H1 (cell line): ENCODE data around the gene TMPRSS2. TPM values are rescaled to one million over a fixed set of nuclear protein-coding genes. Genes with fewer than 3 reads are reported as not detected.

Experiments used
- CTCF ChIA-PET: fragments of 300-600 bp; sonication (Branson Sonifier 250); formaldehyde crosslinking; loops from one replicate; lab custom pipeline; 2021; ENCODE audit not compliant: partially characterized antibody; lab: Charles Lee
- POLR2A ChIA-PET: fragments of 300-600 bp; sonication (Branson Sonifier 250); formaldehyde crosslinking; loops from one replicate; lab custom pipeline; 2021; ENCODE audit warnings: inconsistent platforms; ENCODE audit not compliant: partially characterized antibody; lab: Charles Lee
- DNase-seq, 2 experiments: peaks; one replicate each; pipeline versions ENCODE4 v3.0.0 to v3.0.0-alpha.2; 2010 to 2022; ENCODE audit warnings: low spot score in 2 of 2, low read depth in 1 of 2, mixed read lengths in 1 of 2
- FAIRE-seq: peaks from 2 replicates; lab custom pipeline; 2011; peaks lifted over from hg19 to GRCh38; lab: Jason Lieb, UNC
- H2AFZ ChIP-seq: 2 replicates; pipeline ENCODE4 v1.8.1; 2012; ENCODE audit warnings: low read length, inconsistent platforms
- H2AK5ac ChIP-seq: 2 replicates; pipeline ENCODE4 v1.6.1; 2013; ENCODE audit warnings: low read depth, low read length
- H2BK120ac ChIP-seq: replicated peaks from 2 replicates; pipeline ENCODE3; 2013; ENCODE audit warnings: low read depth, low read length, inconsistent platforms
- H2BK12ac ChIP-seq: 2 replicates; pipeline ENCODE4 v1.6.1; 2013; ENCODE audit warnings: low read depth, low read length
- H2BK15ac ChIP-seq: 2 replicates; pipeline ENCODE4 v1.6.1; 2013; ENCODE audit warnings: low read length
- H2BK20ac ChIP-seq: 2 replicates; pipeline ENCODE4 v1.6.1; 2013; ENCODE audit warnings: low read length
- H2BK5ac ChIP-seq: 2 replicates; pipeline ENCODE4 v1.6.1; 2013; ENCODE audit warnings: low read depth, low read length
- H3K14ac ChIP-seq: 2 replicates; pipeline ENCODE4 v1.6.1; 2013; ENCODE audit warnings: inconsistent platforms; ENCODE audit not compliant: insufficient read length
- H3K18ac ChIP-seq: 2 replicates; pipeline ENCODE4 v1.6.1; 2013; ENCODE audit warnings: low read length; ENCODE audit errors: extremely low read depth
- H3K23ac ChIP-seq: 2 replicates; pipeline ENCODE4 v1.6.1; 2013; ENCODE audit warnings: inconsistent platforms; ENCODE audit not compliant: insufficient read length
- H3K23me2 ChIP-seq: 2 replicates; pipeline ENCODE4 v1.6.1; 2013; ENCODE audit warnings: low read depth, low read length
- H3K27ac ChIP-seq: 2 replicates; pipeline ENCODE4 v1.6.1; 2011; ENCODE audit warnings: low read depth, low read length, inconsistent platforms
- H3K27me3 ChIP-seq, 4 experiments: replicated peaks in 1 of 4; 1 replicate in 1 of 4; 2 replicates in 3 of 4; pipeline versions ENCODE4 v1.6.1 to v1.8.1; 2011 to 2013; ENCODE audit warnings: low read length in 3 of 4, mild to moderate bottlenecking in 3 of 4, inconsistent platforms in 2 of 4, mixed read lengths in 2 of 4, moderate library complexity in 1 of 4; ENCODE audit not compliant: control insufficient read depth in 3 of 4, insufficient read depth in 3 of 4; ENCODE audit errors: extremely low read depth in 1 of 4
- H3K36me3 ChIP-seq, 4 experiments: 2 replicates each; pipeline versions ENCODE4 v1.6.1 to v1.8.1; 2011 to 2013; ENCODE audit warnings: mild to moderate bottlenecking in 4 of 4, low read length in 3 of 4, moderate library complexity in 2 of 4, control low read depth in 1 of 4, inconsistent platforms in 1 of 4; ENCODE audit not compliant: insufficient read depth in 4 of 4, control insufficient read depth in 2 of 4
- H3K4ac ChIP-seq: replicated peaks from 2 replicates; pipeline ENCODE3; 2013; ENCODE audit warnings: low read length, low read depth, mixed read lengths, inconsistent platforms; ENCODE audit not compliant: insufficient read length
- H3K4me1 ChIP-seq, 4 experiments: replicated peaks in 1 of 4; 1 replicate in 1 of 4; 2 replicates in 3 of 4; pipeline versions ENCODE4 v1.6.1 to v1.8.1; 2011 to 2013; ENCODE audit warnings: low read length in 3 of 4, inconsistent platforms in 2 of 4, mixed read lengths in 1 of 4; ENCODE audit not compliant: insufficient read depth in 4 of 4, control insufficient read depth in 3 of 4
- H3K4me2 ChIP-seq, 2 experiments: 2 replicates each; pipeline versions ENCODE4 v1.6.1 to v1.8.1; 2011 to 2013; ENCODE audit warnings: low read depth in 2 of 2, low read length in 2 of 2, control low read depth in 1 of 2, inconsistent platforms in 1 of 2, mild to moderate bottlenecking in 1 of 2; ENCODE audit not compliant: insufficient read depth in 1 of 2
- H3K4me3 ChIP-seq, 4 experiments: fragments of 200-600, 300-600 bp in 1 of 4; sonication (generic), shearing (Covaris generic), sonication (Bioruptor Twin) in 1 of 4; 2 replicates each; pipeline versions ENCODE4 v1.5.1 to v1.8.1; 2011 to 2016; ENCODE audit warnings: low read length in 4 of 4, low read depth in 3 of 4, control low read depth in 2 of 4, inconsistent platforms in 2 of 4, mild to moderate bottlenecking in 2 of 4, mixed read lengths in 1 of 4, moderate library complexity in 1 of 4; ENCODE audit not compliant: insufficient read depth in 2 of 4; ENCODE audit errors: extremely low read depth in 1 of 4
- H3K56ac ChIP-seq: replicated peaks from 2 replicates; pipeline ENCODE3; 2013; ENCODE audit warnings: low read depth, mild to moderate bottlenecking, mixed read lengths, low read length, inconsistent platforms; ENCODE audit not compliant: insufficient read length
- H3K79me1 ChIP-seq: 2 replicates; pipeline ENCODE4 v1.6.1; 2013; ENCODE audit warnings: low read depth, low read length, control low read depth
- H3K79me2 ChIP-seq, 2 experiments: 2 replicates each; pipeline versions ENCODE4 v1.6.1 to v1.8.1; 2012 to 2013; ENCODE audit warnings: low read length in 2 of 2, mild to moderate bottlenecking in 2 of 2, inconsistent platforms in 1 of 2; ENCODE audit not compliant: insufficient read depth in 2 of 2, control insufficient read depth in 1 of 2
- H3K9ac ChIP-seq, 4 experiments: replicated peaks in 1 of 4; 1 replicate in 1 of 4; 2 replicates in 3 of 4; pipeline versions ENCODE4 v1.6.1 to v1.8.1; 2011 to 2013; ENCODE audit warnings: low read depth in 3 of 4, low read length in 3 of 4, control low read depth in 2 of 4, mild to moderate bottlenecking in 2 of 4, moderate library complexity in 2 of 4, inconsistent platforms in 1 of 4; ENCODE audit errors: extremely low read depth in 1 of 4
- H3K9me3 ChIP-seq, 2 experiments: 2 replicates each; pipeline versions ENCODE4 v1.6.1 to v1.8.1; 2012 to 2013; ENCODE audit warnings: mild to moderate bottlenecking in 2 of 2, moderate library complexity in 2 of 2, control low read depth in 1 of 2, inconsistent platforms in 1 of 2, low read depth in 1 of 2, low read length in 1 of 2, mixed read lengths in 1 of 2; ENCODE audit not compliant: insufficient read depth in 2 of 2
- H4K20me1 ChIP-seq, 2 experiments: replicated peaks in 1 of 2; 2 replicates each; pipeline versions ENCODE3 to v1.8.1; 2011 to 2013; ENCODE audit warnings: inconsistent platforms in 2 of 2, low read length in 2 of 2, mild to moderate bottlenecking in 1 of 2; ENCODE audit not compliant: insufficient read depth in 2 of 2, control insufficient read depth in 1 of 2
- H4K5ac ChIP-seq: 2 replicates; pipeline ENCODE4 v1.6.1; 2013; ENCODE audit warnings: low read length, low read depth, mixed read lengths, inconsistent platforms; ENCODE audit not compliant: insufficient read length
- H4K8ac ChIP-seq: 2 replicates; pipeline ENCODE4 v1.8.0; 2013; ENCODE audit warnings: mild to moderate bottlenecking, moderate library complexity, low read length, inconsistent platforms; ENCODE audit not compliant: insufficient read depth; ENCODE audit errors: extremely low read depth
- H4K91ac ChIP-seq: replicated peaks from 2 replicates; pipeline ENCODE3; 2013; ENCODE audit warnings: low read length, mixed read lengths, inconsistent platforms; ENCODE audit not compliant: insufficient read length
- CBX8 ChIP-seq: fragments of 300-800, 300-1000 bp; sonication (generic); IDR thresholded peaks from 2 replicates; pipeline ENCODE4 v1.7.1; 2016; ENCODE audit warnings: low read depth, low read length, borderline replicate concordance
- CHD2 ChIP-seq: IDR thresholded peaks from 2 replicates; pipeline ENCODE4 v1.6.1; 2012; ENCODE audit warnings: low read length, improper control_type of control experiment
- CREB1 ChIP-seq: IDR thresholded peaks from 2 replicates; pipeline ENCODE4 v1.6.1; 2012; ENCODE audit warnings: inconsistent platforms
- HDAC2 ChIP-seq, 2 experiments: fragments of 300-600 bp in 1 of 2; sonication (generic) in 1 of 2; IDR thresholded peaks; 2 replicates each; pipeline ENCODE4 v1.6.1; 2011 to 2012; ENCODE audit warnings: low read depth in 2 of 2, low read length in 2 of 2, mild to moderate bottlenecking in 2 of 2, moderate library complexity in 2 of 2, borderline replicate concordance in 1 of 2, inconsistent platforms in 1 of 2
- RFX5 ChIP-seq: IDR thresholded peaks from 2 replicates; pipeline ENCODE4 v1.6.1; 2011; ENCODE audit warnings: low read depth, low read length, improper control_type of control experiment, borderline replicate concordance
- SAP30 ChIP-seq: fragments of 300-600 bp; sonication (generic); IDR thresholded peaks from 2 replicates; pipeline ENCODE4 v1.7.1; 2012; ENCODE audit warnings: low read length, moderate library complexity, mild to moderate bottlenecking, inconsistent platforms; ENCODE audit not compliant: insufficient read depth, insufficient replicate concordance
- SIRT6 ChIP-seq: IDR thresholded peaks from one replicate; pipeline ENCODE4 v1.7.1; 2012; ENCODE audit warnings: low read length, inconsistent platforms
- TAF1 ChIP-seq: IDR thresholded peaks from 2 replicates; pipeline ENCODE4 v1.6.1; 2011; ENCODE audit warnings: mild to moderate bottlenecking, low read depth, low read length
- TAF7 ChIP-seq: optimal IDR thresholded peaks from 2 replicates; pipeline ENCODE3; 2011; ENCODE audit warnings: low read depth, mild to moderate bottlenecking, inconsistent platforms, low read length, moderate library complexity, borderline replicate concordance
- TCF12 ChIP-seq: IDR thresholded peaks from 2 replicates; pipeline ENCODE4 v1.6.1; 2011; ENCODE audit warnings: low read depth, mild to moderate bottlenecking, low read length
- WGBS, 2 experiments: shearing (Covaris generic) in 1 of 2; methylation state at CpG; one replicate each; pipeline versions ENCODE4 v1.1.6 to v1.1.7; 2013 to 2015; ENCODE audit warnings: low lambda C conversion rate in 2 of 2, mixed read lengths in 2 of 2, inconsistent platforms in 1 of 2, low coverage in 1 of 2, missing lambda C conversion rate in 1 of 2; ENCODE audit not compliant: insufficient replicate concordance in 2 of 2, insufficient coverage in 1 of 2, insufficient read length in 1 of 2; ENCODE audit errors: extremely low coverage in 1 of 2, missing lambda C conversion rate in 1 of 2; 5-methylcytosine and 5-hydroxymethylcytosine counted together
- polyA plus RNA-seq, 7 experiments: library from polyadenylated mRNA; depleted of rRNA in 3 of 7; stranded (reverse) in 5 of 7; unstranded in 2 of 7; fragments of >200 nt in 5 of 7; fragments of 200-250 nt in 2 of 7; gene quantifications; 1 replicate in 5 of 7; 2 replicates in 1 of 7; 4 replicates in 1 of 7; pipeline versions ENCODE4 v1.2.1 to v1.2.3, GENCODE V29; 2011 to 2013; ENCODE audit warnings: missing spikeins in 2 of 7, mixed read lengths in 2 of 7
- total RNA-seq: library from RNA; stranded (reverse); fragmentation: NEBNext Ultra II Directional; extraction: Animal tissue kit (Norgen Biotek cat#: 25700); gene quantifications from 2 replicates; pipeline ENCODE4 v1.2.1, GENCODE V29; 2021

The TMPRSS2 gene
- total and polyA plus RNA-seq, 2 of the 8 experiments (the other 6 are each of a cell fraction or from before 2014, with no cell fraction given) = 9.2 to 11.0 TPM

DNA sequence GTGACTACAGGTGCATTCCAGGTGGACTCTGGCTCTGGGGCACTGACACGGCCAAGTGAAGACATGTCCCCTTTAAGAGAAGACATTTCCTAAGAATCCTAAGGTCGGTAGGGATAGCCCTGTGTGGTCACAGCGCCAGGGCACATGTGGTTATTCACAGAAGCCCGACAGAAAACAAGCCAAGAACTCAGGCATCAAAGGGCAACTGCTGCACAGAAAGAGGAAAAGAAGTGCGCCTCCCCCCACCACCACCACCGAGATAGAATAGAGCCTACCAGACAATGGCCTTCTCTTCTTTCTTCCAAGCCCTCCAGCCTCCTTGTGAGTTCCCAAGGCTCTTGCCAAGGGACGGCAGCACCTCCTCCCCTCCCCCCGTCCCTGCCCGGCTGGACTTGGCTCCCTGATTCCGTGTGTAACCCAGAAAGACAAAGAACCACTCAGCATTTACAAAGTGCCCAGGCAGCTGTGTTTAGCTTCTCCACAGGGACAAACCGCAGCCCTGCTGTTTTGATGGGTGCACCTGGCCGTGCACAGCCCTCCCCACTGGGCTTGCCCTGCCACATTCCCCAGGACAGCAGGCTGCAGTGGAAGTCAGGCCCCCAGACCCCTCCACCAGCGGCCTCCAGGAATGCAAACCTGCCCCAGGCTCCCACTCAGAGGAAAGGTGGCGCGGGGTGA is 30.2 kb downstream of the TMPRSS2 start:
- FAIRE-seq = no peak
- TF ChIP-seq CBX8 (no peak), CREB1 (peak; percentile 34; the same call in 1 of the 2 replicates), RFX5 (no peak), HDAC2 (IDR thresholded peaks at IDR 0.05; ENCODE audit: borderline replicate concordance in 1 of 2, low read depth in 2 of 2, low read length in 2 of 2) (peak; percentile 95; a peak in 3 of 4 replicates), TCF12 (peak; percentile 99), CHD2 (peak; percentile 65; the same call in 1 of the 2 replicates), TAF7 (peak; percentile 28), SIRT6 (no peak), SAP30 (no peak), TAF1 (0 out of 2 replicates have a peak, but pooled peaks have one; percentile 38)

More for the DNA sequence above, 30.2 kb downstream of the TMPRSS2 start:
- Histone ChIP-seq H2BK15ac (no peak overlapping the region), H3K4ac (peak overlapping the region; percentile 4), H3K14ac (no peak overlapping the region), H2BK5ac (peak overlapping the region; percentile 76; the same call in 1 of the 2 replicates), H2BK120ac (peak overlapping the region; percentile 41), H3K9me3 (no peaks in the 10 kb centered on the region), H3K18ac (peak overlapping the region; percentile 86), H3K36me3 (peaks cover 0 to 3% (median under 1%) of the 10 kb centered on the region in 4 experiments; a peak in 3 of 8 replicates), H3K4me3 (peak overlapping the region in 3 of 4 experiments; percentile 7 to 46 (median 19); a peak in 5 of 8 replicates), H3K23me2 (no peaks in the 10 kb centered on the region; the same call in 1 of the 2 replicates), H3K79me1 (no peaks in the 10 kb centered on the region), H2AK5ac (0 out of 2 replicates have a peak overlapping the region, but pooled peaks have one; percentile 30), H2BK20ac (peak overlapping the region; percentile 97; the same call in 1 of the 2 replicates), H3K56ac (no peak overlapping the region), H3K27me3 (no peaks in the 10 kb centered on the region), H4K8ac (no peak overlapping the region), H3K79me2 (no peaks in the 10 kb centered on the region), H2BK12ac (peak overlapping the region; percentile 93; the same call in 1 of the 2 replicates), H4K5ac (peak overlapping the region; percentile 2), H3K4me1 (peaks cover 17 to 39% (median 23%) of the 10 kb centered on the region in 4 experiments), H4K91ac (peak overlapping the region; percentile 13), H3K27ac (peak overlapping the region; percentile 60), H3K23ac (no peak overlapping the region), H3K9ac (peak overlapping the region in 1 of 4 experiments; percentile 34; a peak in 2 of 7 replicates), H2AFZ (no peak overlapping the region), H4K20me1 (peaks cover 0 to 2% of the 10 kb centered on the region in 2 experiments), H3K4me2 (peak overlapping the region; percentile 50 to 51)
- WGBS, 2 experiments = 17% methylated on average over 12 of the region's 15 CpGs; no CpG with 5 or more reads in 1 of the 2 experiments
- peak; percentile 62 to 73 for DNase-seq
- POLR2A ChIA-PET = interaction anchor here (0.6 to 2.1 kb wide), 6 partner anchors 9 to 1851 kb away, joined by 3 to 7 read pairs (median 4); no protein-coding TSS in a partner anchor
- CTCF ChIA-PET = interaction anchor here (0.7 to 1.1 kb wide), 3 partner anchors 18 to 135 kb away, joined by 3 to 5 read pairs (median 3); no protein-coding TSS in a partner anchor
